ENCODE measurements around the gene RDX.

DNA sequence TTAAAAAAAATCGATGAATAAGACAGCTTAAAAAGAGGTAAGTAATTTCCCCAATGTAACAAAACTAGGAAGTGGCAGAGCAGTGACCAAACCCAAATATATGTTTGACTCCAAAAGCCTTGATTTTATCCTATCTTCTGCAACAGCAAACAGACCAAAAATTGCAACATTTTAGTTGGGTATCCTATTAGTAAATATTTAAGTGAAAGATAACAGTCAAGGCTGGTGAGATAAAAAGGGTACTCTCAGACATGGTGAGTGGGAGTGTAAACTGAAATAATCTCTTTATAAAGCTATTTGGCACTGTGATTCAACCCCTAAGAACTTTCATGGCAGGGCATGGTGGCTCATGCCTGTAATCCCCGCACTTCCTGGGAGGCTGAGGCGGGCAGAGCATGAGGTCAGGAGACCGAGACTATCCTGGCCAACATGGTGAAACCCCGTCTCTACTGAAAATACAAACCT lies 1.9 kb upstream of the RDX start:
- TF ChIP-seq POLR2A (IDR thresholded peaks at IDR 0.05; ENCODE audit: low read depth, low read length) (no peak), BHLHE40 (IDR thresholded peaks at IDR 0.05; ENCODE audit: low read depth, low read length) (no peak)
- TF ChIP-seq, protein P1, sequence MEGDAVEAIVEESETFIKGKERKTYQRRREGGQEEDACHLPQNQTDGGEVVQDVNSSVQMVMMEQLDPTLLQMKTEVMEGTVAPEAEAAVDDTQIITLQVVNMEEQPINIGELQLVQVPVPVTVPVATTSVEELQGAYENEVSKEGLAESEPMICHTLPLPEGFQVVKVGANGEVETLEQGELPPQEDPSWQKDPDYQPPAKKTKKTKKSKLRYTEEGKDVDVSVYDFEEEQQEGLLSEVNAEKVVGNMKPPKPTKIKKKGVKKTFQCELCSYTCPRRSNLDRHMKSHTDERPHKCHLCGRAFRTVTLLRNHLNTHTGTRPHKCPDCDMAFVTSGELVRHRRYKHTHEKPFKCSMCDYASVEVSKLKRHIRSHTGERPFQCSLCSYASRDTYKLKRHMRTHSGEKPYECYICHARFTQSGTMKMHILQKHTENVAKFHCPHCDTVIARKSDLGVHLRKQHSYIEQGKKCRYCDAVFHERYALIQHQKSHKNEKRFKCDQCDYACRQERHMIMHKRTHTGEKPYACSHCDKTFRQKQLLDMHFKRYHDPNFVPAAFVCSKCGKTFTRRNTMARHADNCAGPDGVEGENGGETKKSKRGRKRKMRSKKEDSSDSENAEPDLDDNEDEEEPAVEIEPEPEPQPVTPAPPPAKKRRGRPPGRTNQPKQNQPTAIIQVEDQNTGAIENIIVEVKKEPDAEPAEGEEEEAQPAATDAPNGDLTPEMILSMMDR (conservative IDR thresholded peaks at IDR 0.05; ENCODE audit: low read depth, low read length) = no peak
